Loucy (cell line): Measurements from ENCODE around the gene RAB6A.
"Not testable (repeated sequence)": the region's sequence is repeated elsewhere in the genome, so short reads cannot be mapped to it uniquely, and the experiment has no call there.

Experiments used
- H2AFZ ChIP-seq: fragments of 200-600 bp; sonication (generic); 2 replicates; pipeline ENCODE4 v1.6.0; 2016; ENCODE audit warnings: antibody characterized with exemption, mild to moderate bottlenecking, low read length, moderate library complexity
- H3F3A ChIP-seq: fragments of 200-600 bp; 2 replicates; pipeline ENCODE4 v1.6.0; 2016; ENCODE audit warnings: antibody characterized with exemption, low read depth, mild to moderate bottlenecking
- H3K27me3 ChIP-seq: fragments of 200-600 bp; sonication (generic); 2 replicates; pipeline ENCODE4 v1.6.1; 2014; ENCODE audit warnings: low read length, mild to moderate bottlenecking; ENCODE audit not compliant: insufficient read depth, poor library complexity, severe bottlenecking
- H3K36me3 ChIP-seq: fragments of 200-600 bp; sonication (generic); 2 replicates; pipeline ENCODE4 v1.6.1; 2016; ENCODE audit warnings: low read length; ENCODE audit not compliant: insufficient read depth
- H3K4me1 ChIP-seq: fragments of 200-600 bp; sonication (generic); 2 replicates; pipeline ENCODE4 v1.5.1; 2014; ENCODE audit warnings: low read length, mild to moderate bottlenecking; ENCODE audit not compliant: insufficient read depth, poor library complexity, severe bottlenecking
- H3K4me2 ChIP-seq: fragments of 200-600 bp; sonication (generic); 2 replicates; pipeline ENCODE4 v1.6.0; 2014; ENCODE audit warnings: antibody characterized with exemption, low read length, low read depth, mild to moderate bottlenecking; ENCODE audit not compliant: poor library complexity, severe bottlenecking
- H3K4me3 ChIP-seq: fragments of 200-600 bp; sonication (generic); 2 replicates; pipeline ENCODE4 v1.5.1; 2014; ENCODE audit warnings: low read length, mild to moderate bottlenecking, mixed read lengths; ENCODE audit not compliant: poor library complexity, severe bottlenecking
- H3K79me2 ChIP-seq: fragments of 200-600 bp; sonication (generic); 2 replicates; pipeline ENCODE4 v1.6.1; 2014; ENCODE audit warnings: low read length; ENCODE audit not compliant: insufficient read depth
- H3K9ac ChIP-seq: fragments of 200-600 bp; sonication (generic); 2 replicates; pipeline ENCODE4 v1.6.0; 2014; ENCODE audit warnings: mild to moderate bottlenecking, low read depth, low read length, moderate library complexity; ENCODE audit not compliant: poor library complexity, severe bottlenecking
- H3K9me2 ChIP-seq: fragments of 200-600 bp; sonication (generic); replicated peaks from 2 replicates; pipeline ENCODE4 v1.6.1; 2016; ENCODE audit warnings: low read depth, low read length, mixed read lengths
- H3K9me3 ChIP-seq: fragments of 200-600 bp; sonication (generic); 2 replicates; pipeline ENCODE4 v1.6.1; 2014; ENCODE audit warnings: mild to moderate bottlenecking, antibody characterized with exemption, low read length, low read depth; ENCODE audit not compliant: insufficient read depth
- H4K20me1 ChIP-seq: fragments of 200-600 bp; sonication (generic); 2 replicates; pipeline ENCODE4 v1.6.0; 2014; ENCODE audit warnings: antibody characterized with exemption, low read length, mild to moderate bottlenecking; ENCODE audit not compliant: insufficient read depth, poor library complexity, severe bottlenecking
- CTCF ChIP-seq: fragments of 200-600 bp; sonication (generic); conservative IDR thresholded peaks from 2 replicates; pipeline ENCODE4 v1.5.1; 2014; ENCODE audit warnings: mild to moderate bottlenecking, antibody characterized with exemption, low read length
- EZH2phosphoT487 ChIP-seq: fragments of 200-600 bp; IDR thresholded peaks from 2 replicates; pipeline ENCODE4 v1.6.1; 2018; ENCODE audit warnings: antibody characterized with exemption, mild to moderate bottlenecking, moderate library complexity, borderline replicate concordance

The RAB6A gene

GRCh38 chr11:73781303-73781702 lies 20.4 kb upstream of the RAB6A start:
- Histone ChIP-seq H3K36me3 (no peaks in the 10 kb centered on the region), H3K4me2 (no peak overlapping the region), H2AFZ (no peak overlapping the region), H3K27me3 (no peaks in the 10 kb centered on the region), H3K79me2 (no peaks in the 10 kb centered on the region), H3K4me3 (no peak overlapping the region), H4K20me1 (no peaks in the 10 kb centered on the region), H3K9me3 (no peaks in the 10 kb centered on the region), H3K4me1 (peaks cover 13% of the 10 kb centered on the region), H3K9me2 (no peaks in the 10 kb centered on the region), H3K9ac (no peak overlapping the region), H3F3A (no peaks in the 10 kb centered on the region)
- TF ChIP-seq CTCF (no peak), EZH2phosphoT487 (no peak)

GRCh38 chr11:73779084-73779902 lies 18.4 kb upstream of the RAB6A start:
- peaks cover 13% of the 10 kb centered on the region for H3K4me1 ChIP-seq
- H3K9me2 ChIP-seq, result no peaks in the 10 kb centered on the region
- peak overlapping the region; percentile 96 for H2AFZ ChIP-seq
- no peaks in the 10 kb centered on the region for H3K79me2 ChIP-seq
- TF ChIP-seq CTCF, result no peak
- TF ChIP-seq EZH2phosphoT487, result no peak
- peak overlapping the region; percentile 84 for H3K4me3 ChIP-seq
- H3F3A ChIP-seq, result no peaks in the 10 kb centered on the region
- no peaks in the 10 kb centered on the region for H4K20me1 ChIP-seq
- H3K9ac ChIP-seq, result peak overlapping the region; percentile 81
- peak overlapping the region; percentile 84 for H3K4me2 ChIP-seq
- H3K36me3 ChIP-seq, result no peaks in the 10 kb centered on the region
- H3K9me3 ChIP-seq, result no peaks in the 10 kb centered on the region
- H3K27me3 ChIP-seq, result no peaks in the 10 kb centered on the region

- not testable (repeated sequence) for H3K79me2 ChIP-seq, H3F3A ChIP-seq, H3K4me2 ChIP-seq, H3K9me2 ChIP-seq, H2AFZ ChIP-seq, H3K27me3 ChIP-seq, H3K9me3 ChIP-seq, H4K20me1 ChIP-seq, H3K9ac ChIP-seq, H3K4me3 ChIP-seq, H3K36me3 ChIP-seq, H3K4me1 ChIP-seq
These were observed 9.9 kb upstream of the RAB6A start for GRCh38 chr11:73770811-73771210.

GRCh38 chr11:73766763-73767162 lies 5.9 kb upstream of the RAB6A start:
- Histone ChIP-seq H3K9ac (no peak overlapping the region), H4K20me1 (no peaks in the 10 kb centered on the region)

More at GRCh38 chr11:73766763-73767162, 5.9 kb upstream of the RAB6A start:
- Histone ChIP-seq H3K4me3 (no peak overlapping the region), H3K36me3 (no peaks in the 10 kb centered on the region), H3K79me2 (no peaks in the 10 kb centered on the region), H3K4me2 (no peak overlapping the region), H2AFZ (no peak overlapping the region), H3K4me1 (no peaks in the 10 kb centered on the region), H3K27me3 (no peaks in the 10 kb centered on the region), H3K9me3 (no peaks in the 10 kb centered on the region), H3K9me2 (no peaks in the 10 kb centered on the region), H3F3A (no peaks in the 10 kb centered on the region)
- no peak for TF ChIP-seq CTCF
- TF ChIP-seq EZH2phosphoT487, result no peak
